K562 treated with DMSO at 1 percent for 24 hours (cell line): ENCODE data around the gene EMC6. TPM values are rescaled to one million over a fixed set of nuclear protein-coding genes. Genes with fewer than 3 reads are reported as not detected.

ENCODE experiments used
- total RNA-seq: library from RNA; unstranded; fragments of 300-600 nt; gene quantifications from 2 replicates; pipeline ENCODE4 v1.2.3, GENCODE V29; 2022; ENCODE audit warnings: low read depth; ENCODE audit not compliant: insufficient read depth

EMC6 gene
- total RNA-seq = 147 and 167 TPM in 2 replicates

DNA sequence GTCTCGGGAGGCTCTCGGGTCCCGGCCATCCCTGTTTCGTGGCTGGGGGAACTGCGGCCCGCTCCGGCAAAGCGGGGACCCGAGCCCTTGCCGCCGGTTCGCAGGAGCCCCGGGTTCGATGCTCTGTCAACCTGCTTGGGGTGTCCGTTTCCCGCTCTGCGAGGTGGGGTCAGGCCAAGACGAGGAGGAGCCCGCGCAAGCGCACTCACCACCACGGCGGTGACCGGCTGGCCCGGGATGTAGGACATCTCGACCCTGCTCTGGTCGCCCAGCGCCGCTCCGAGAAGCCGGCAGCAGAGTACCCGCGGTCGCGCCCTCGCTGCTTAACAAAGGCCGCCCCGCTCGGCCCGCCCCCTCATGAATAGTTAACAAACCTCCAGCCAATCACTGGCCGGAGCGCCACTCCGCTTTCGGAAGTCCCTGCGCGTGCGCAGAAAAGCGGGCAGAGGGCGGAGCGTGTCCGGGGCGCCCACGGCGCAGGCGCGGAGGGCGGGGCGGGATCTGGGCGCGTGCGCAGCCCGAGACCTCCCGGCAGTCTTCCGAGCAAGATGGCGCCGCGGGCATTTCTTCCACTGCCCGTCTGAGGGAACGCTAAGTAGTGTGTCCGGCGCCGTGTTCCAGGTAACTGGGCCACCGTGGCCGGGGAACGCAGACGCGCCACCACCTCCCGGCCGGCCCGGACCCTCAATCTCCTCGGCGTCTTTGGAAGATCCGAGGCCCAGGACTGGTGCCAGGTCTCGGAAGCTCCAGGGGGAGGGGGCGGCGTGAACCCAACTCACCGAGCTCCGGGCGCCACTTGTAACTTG lies at the start of gene EMC6, which contains the start of gene TAX1BP3:
Gene EMC6 (plus strand): TSS at position 534 of the 806 bp plus-strand sequence. CDS start 335 bp downstream, outside the sequence.
Gene TAX1BP3 (minus strand): TSS at position 300 of the 806 bp plus-strand sequence. CDS start 52 bp downstream, at position 248.

GRCh38 chr17:3636154-3636907 lies 32.3 kb upstream of the EMC6 start, which contains the start of the genes CTNS and SHPK:
TSS of gene CTNS (plus strand) at chr17:3636760. CDS start at chr17:3640207, 3,447 bp downstream.
TSS of gene SHPK (minus strand) at chr17:3636250. CDS start at chr17:3636219, 31 bp downstream.

DNA sequence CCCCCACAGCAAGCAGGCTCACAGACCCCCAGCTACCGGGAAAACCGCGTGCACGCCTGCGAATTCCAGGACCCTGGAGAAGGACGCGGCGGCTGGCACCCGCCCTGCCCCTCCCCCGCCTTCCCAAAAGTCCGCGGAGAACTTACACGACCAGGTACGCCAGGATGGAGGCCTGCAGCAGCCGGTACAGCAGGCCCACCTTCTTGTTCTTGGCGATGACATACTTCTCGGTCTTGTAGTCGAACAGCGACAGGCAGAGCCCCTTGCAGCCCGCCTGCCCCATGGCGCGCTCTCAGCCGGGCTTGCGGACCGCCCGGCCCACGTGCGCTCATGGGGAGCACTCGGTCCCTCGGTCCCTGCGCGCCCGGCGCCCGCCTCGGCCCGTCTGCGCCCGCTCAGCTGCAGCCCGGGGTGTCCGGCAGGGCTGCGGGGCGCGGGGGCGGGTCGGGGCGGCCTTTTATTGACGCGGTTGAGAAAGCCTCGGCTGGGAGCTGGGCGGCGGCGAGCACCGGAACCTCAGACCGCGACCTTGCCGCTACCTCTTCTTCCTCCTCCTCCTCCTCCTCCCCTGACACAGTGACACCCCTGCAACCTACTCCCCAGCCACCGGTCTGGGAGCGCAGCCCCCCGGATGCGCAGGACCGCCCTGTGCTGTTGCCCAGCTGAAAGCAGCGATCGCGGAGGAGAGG lies 27.3 kb downstream of the EMC6 start, which contains the start of gene P2RX5:
Gene P2RX5 (minus strand): TSS at position 433 of the 689 bp plus-strand sequence. CDS start 150 bp downstream, at position 283.

Other genes with a start within 250 kb of the EMC6 start
- gene OR1E2, start 235.0 kb upstream of the EMC6 start, total RNA-seq = not detected in 2 replicates
- 0.78 and 0.93 TPM in 2 replicates for gene SPATA22, start 197.0 kb upstream of the EMC6 start, total RNA-seq
- gene ASPA, start 192.8 kb upstream of the EMC6 start, total RNA-seq = not detected in 2 replicates
- gene TRPV3, start 111.0 kb upstream of the EMC6 start, total RNA-seq = 0.07 and 0.49 TPM in 2 replicates
- gene TRPV1, start 59.4 kb upstream of the EMC6 start, total RNA-seq = 1.0 TPM in 2 replicates
- gene SHPK, start 32.6 kb upstream of the EMC6 start, total RNA-seq = 20.7 and 22.3 TPM in 2 replicates
- gene CTNS, start 32.1 kb upstream of the EMC6 start, total RNA-seq = 25.5 and 31.7 TPM in 2 replicates
- 59.0 and 63.5 TPM in 2 replicates for gene TAX1BP3, start 234 bp upstream of the EMC6 start, total RNA-seq
- gene P2RX5, start 27.3 kb downstream of the EMC6 start, total RNA-seq = 0.31 TPM in 1 of 2 replicates, not detected in the other
- gene HASPIN, start 55.1 kb downstream of the EMC6 start, total RNA-seq = 10.6 and 11.9 TPM in 2 replicates
- 23.4 and 32.6 TPM in 2 replicates for gene ITGAE, start 132.4 kb downstream of the EMC6 start, total RNA-seq
- gene NCBP3, start 177.4 kb downstream of the EMC6 start, total RNA-seq = 6.5 and 8.2 TPM in 2 replicates
- gene CAMKK1, start 224.2 kb downstream of the EMC6 start, total RNA-seq = 3.4 TPM in 2 replicates
- gene P2RX1, start 247.7 kb downstream of the EMC6 start, total RNA-seq = 15.4 and 18.2 TPM in 2 replicates